ENCODE measurements around the gene HECW1.
A peak's percentile ranks its signal among the peaks of the same experiment; 100 is the strongest.

HECW1 gene

GRCh38 chr7:43437001-43437400 lies 324.6 kb downstream of the HECW1 start:
- no peak for DNase-seq (ENCODE audit: low spot score)

GRCh38 chr7:43438897-43439479 lies 326.5 kb downstream of the HECW1 start:
- DNase-seq (ENCODE audit: low spot score): no peak

- DNase-seq (ENCODE audit: low spot score): peak; percentile 87
These were observed 327.4 kb downstream of the HECW1 start for GRCh38 chr7:43439631-43440401.

GRCh38 chr7:43441231-43442130 lies 329.0 kb downstream of the HECW1 start:
- no peak for DNase-seq (ENCODE audit: low spot score)

- DNase-seq (ENCODE audit: low spot score): no peak
These were observed 330.9 kb downstream of the HECW1 start for GRCh38 chr7:43443381-43443780.

GRCh38 chr7:43444711-43445578 lies 332.5 kb downstream of the HECW1 start:
- DNase-seq (ENCODE audit: low spot score): no peak

- DNase-seq (ENCODE audit: low spot score): no peak
These were observed 337.1 kb downstream of the HECW1 start for GRCh38 chr7:43449577-43449976.

GRCh38 chr7:43450894-43451293 lies 338.4 kb downstream of the HECW1 start:
- DNase-seq (ENCODE audit: low spot score): no peak

- peak; percentile 68 for DNase-seq (ENCODE audit: low spot score)
These were observed 342.6 kb downstream of the HECW1 start for GRCh38 chr7:43454936-43455518.

GRCh38 chr7:43456200-43456599 lies 343.8 kb downstream of the HECW1 start:
- no peak for DNase-seq (ENCODE audit: low spot score)

GRCh38 chr7:43458330-43459018 lies 346.0 kb downstream of the HECW1 start:
- no peak for DNase-seq (ENCODE audit: low spot score)

GRCh38 chr7:43459019-43459337 lies 346.5 kb downstream of the HECW1 start:
- DNase-seq (ENCODE audit: low spot score): no peak

- DNase-seq (ENCODE audit: low spot score): no peak
These were observed 348.4 kb downstream of the HECW1 start for GRCh38 chr7:43460733-43461348.

GRCh38 chr7:43461349-43462024 lies 349.0 kb downstream of the HECW1 start:
- no peak for DNase-seq (ENCODE audit: low spot score)

GRCh38 chr7:43462836-43463235 lies 350.4 kb downstream of the HECW1 start:
- peak; percentile 54 for DNase-seq (ENCODE audit: low spot score)

GRCh38 chr7:43463401-43463980 lies 351.0 kb downstream of the HECW1 start:
- peak; percentile 39 for DNase-seq (ENCODE audit: low spot score)

- no peak for DNase-seq (ENCODE audit: low spot score)
These were observed 353.4 kb downstream of the HECW1 start for GRCh38 chr7:43465581-43466554.

GRCh38 chr7:43467406-43467805 lies 355.0 kb downstream of the HECW1 start:
- peak; percentile 85 for DNase-seq (ENCODE audit: low spot score)
